ENCODE measurements around the gene OMD.

DNA sequence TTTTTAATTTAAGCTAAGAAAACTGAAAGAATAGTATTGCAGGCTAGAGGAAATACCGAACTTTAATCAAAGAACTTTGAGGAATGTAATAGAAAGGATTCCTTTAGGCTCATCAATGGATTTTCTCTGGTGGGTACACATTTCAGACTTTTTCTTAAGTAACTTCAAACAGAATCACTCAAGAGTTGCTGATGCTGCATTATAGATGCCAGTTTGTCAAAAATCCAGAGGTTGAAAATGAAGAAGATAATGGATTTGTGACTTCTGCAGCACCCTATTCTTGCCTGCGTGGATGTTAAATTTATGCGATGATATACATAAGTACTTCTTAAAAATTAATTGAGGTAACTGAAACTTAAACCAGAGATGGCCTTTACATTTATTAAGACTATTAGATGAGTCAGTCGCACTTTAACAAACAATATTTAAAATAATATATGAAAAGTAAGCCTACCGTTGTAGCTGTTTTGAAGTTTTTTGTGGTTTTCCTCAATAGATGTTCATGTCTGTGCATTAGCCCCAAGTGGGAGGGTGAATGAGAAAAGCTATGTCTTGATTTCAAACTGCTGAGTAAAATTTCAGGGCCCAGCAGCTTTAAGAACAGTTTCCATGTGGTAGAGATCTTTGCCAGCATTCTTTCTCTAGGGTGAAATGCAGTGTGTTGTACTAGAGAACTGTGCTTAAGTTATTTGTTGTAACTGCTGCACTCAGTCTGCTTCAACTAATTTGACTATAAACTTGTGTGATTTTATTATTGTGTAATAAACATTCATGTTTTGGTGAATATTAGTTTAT, 20.0 kb downstream of the OMD start, which contains the start of gene OGN:
- TF ChIP-seq, protein P1, sequence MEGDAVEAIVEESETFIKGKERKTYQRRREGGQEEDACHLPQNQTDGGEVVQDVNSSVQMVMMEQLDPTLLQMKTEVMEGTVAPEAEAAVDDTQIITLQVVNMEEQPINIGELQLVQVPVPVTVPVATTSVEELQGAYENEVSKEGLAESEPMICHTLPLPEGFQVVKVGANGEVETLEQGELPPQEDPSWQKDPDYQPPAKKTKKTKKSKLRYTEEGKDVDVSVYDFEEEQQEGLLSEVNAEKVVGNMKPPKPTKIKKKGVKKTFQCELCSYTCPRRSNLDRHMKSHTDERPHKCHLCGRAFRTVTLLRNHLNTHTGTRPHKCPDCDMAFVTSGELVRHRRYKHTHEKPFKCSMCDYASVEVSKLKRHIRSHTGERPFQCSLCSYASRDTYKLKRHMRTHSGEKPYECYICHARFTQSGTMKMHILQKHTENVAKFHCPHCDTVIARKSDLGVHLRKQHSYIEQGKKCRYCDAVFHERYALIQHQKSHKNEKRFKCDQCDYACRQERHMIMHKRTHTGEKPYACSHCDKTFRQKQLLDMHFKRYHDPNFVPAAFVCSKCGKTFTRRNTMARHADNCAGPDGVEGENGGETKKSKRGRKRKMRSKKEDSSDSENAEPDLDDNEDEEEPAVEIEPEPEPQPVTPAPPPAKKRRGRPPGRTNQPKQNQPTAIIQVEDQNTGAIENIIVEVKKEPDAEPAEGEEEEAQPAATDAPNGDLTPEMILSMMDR (IDR thresholded peaks at IDR 0.05 in 8 of 11, conservative IDR thresholded peaks at IDR 0.05 in 3 of 11), result no peak
- no peak for TF ChIP-seq POLR2A (IDR thresholded peaks at IDR 0.05)
